DLD1 (cell line): ENCODE results near the gene QKI.
"Not testable (repeated sequence)": the region's sequence is repeated elsewhere in the genome, so short reads cannot be mapped to it uniquely, and the experiment has no call there.

Source experiments
- in situ Hi-C: cut with HindIII; loops from 2 replicates; pipeline ENCODE4 v1.10.0; 2017; ENCODE audit warnings: low sequenced_read_pairs

Gene QKI

GRCh38 chr6:163572612-163573011 is 158.1 kb downstream of the QKI start:
- in situ Hi-C loops, result no loop called here

- in situ Hi-C loops, result no loop called here
Measured at GRCh38 chr6:163573503-163574179, 159.1 kb downstream of the QKI start.

GRCh38 chr6:163576114-163576513 is 161.6 kb downstream of the QKI start:
- in situ Hi-C loops, result no loop called here

- in situ Hi-C loops, result no loop called here
Measured at GRCh38 chr6:163577404-163577803, 162.9 kb downstream of the QKI start.

- in situ Hi-C loops, result no loop called here
Measured at GRCh38 chr6:163579111-163579879, 164.8 kb downstream of the QKI start.

- in situ Hi-C loops, result no loop called here
Measured at GRCh38 chr6:163579880-163580295, 165.4 kb downstream of the QKI start.

GRCh38 chr6:163580311-163581030 is 166.0 kb downstream of the QKI start:
- in situ Hi-C loops, result no loop called here

GRCh38 chr6:163583558-163583957 is 169.0 kb downstream of the QKI start:
- in situ Hi-C loops, result no loop called here

- in situ Hi-C loops, result no loop called here
Measured at GRCh38 chr6:163585932-163586437, 171.5 kb downstream of the QKI start.

GRCh38 chr6:163586888-163587287 is 172.4 kb downstream of the QKI start:
- in situ Hi-C loops, result no loop called here

GRCh38 chr6:163588220-163588919 is 173.9 kb downstream of the QKI start:
- in situ Hi-C loops, result no loop called here

- in situ Hi-C loops, result no loop called here
Measured at GRCh38 chr6:163589387-163589786, 174.9 kb downstream of the QKI start.

- in situ Hi-C loops, result not testable (repeated sequence)
Measured at GRCh38 chr6:163590132-163590531, 175.6 kb downstream of the QKI start.

- in situ Hi-C loops, result no loop called here
Measured at GRCh38 chr6:163592872-163593271, 178.4 kb downstream of the QKI start.

GRCh38 chr6:163596174-163596573 is 181.7 kb downstream of the QKI start:
- in situ Hi-C loops, result no loop called here

- in situ Hi-C loops, result no loop called here
Measured at GRCh38 chr6:163599136-163599535, 184.6 kb downstream of the QKI start.

- in situ Hi-C loops, result no loop called here
Measured at GRCh38 chr6:163599684-163600083, 185.2 kb downstream of the QKI start.

GRCh38 chr6:163600331-163600730 is 185.8 kb downstream of the QKI start:
- in situ Hi-C loops, result no loop called here

GRCh38 chr6:163600781-163601180 is 186.3 kb downstream of the QKI start:
- in situ Hi-C loops, result no loop called here

GRCh38 chr6:163602851-163603250 is 188.3 kb downstream of the QKI start:
- in situ Hi-C loops, result no loop called here

- in situ Hi-C loops, result no loop called here
Measured at GRCh38 chr6:163603395-163603794, 188.9 kb downstream of the QKI start.
